Measurements from ENCODE around the gene CRTAC1.

The CRTAC1 gene

GRCh38 chr10:97904018-97904381 lies 126.4 kb downstream of the CRTAC1 start:
- H3K4me1 ChIP-seq (ENCODE audit: control extremely low read depth in 1 of 4, control insufficient read depth in 4 of 4, insufficient read depth in 4 of 4, low read length in 3 of 4) = peaks cover 0 to 7% (median 2%) of the 10 kb centered on the region in 4 experiments
- no peaks in the 10 kb centered on the region for H3K9me3 ChIP-seq (ENCODE audit: control extremely low read depth in 1 of 5, control insufficient read depth in 4 of 5, insufficient read depth in 2 of 5, low read depth in 1 of 5, low read length in 4 of 5)
- H3K36me3 ChIP-seq (ENCODE audit: control insufficient read depth in 4 of 4, insufficient read depth in 4 of 4, low read length in 3 of 4) = no peaks in the 10 kb centered on the region
- 100% methylated on average over 2 of the region's 5 CpGs for WGBS (ENCODE audit: insufficient coverage)
- no peak for DNase-seq
- no peak overlapping the region for H3K27ac ChIP-seq (ENCODE audit: insufficient read depth in 1 of 2, low read depth in 1 of 2, low read length in 2 of 2, poor library complexity in 1 of 2, severe bottlenecking in 2 of 2)
- ChIA-PET CTCF (interaction anchor here (1.0 to 4.6 kb wide), 3 partner anchors 10 to 16 kb away, joined by 4 to 28 read pairs (median 4); no protein-coding TSS in a partner anchor), POLR2A (no interaction called here)
- peaks cover 0 to 13% (median 7%) of the 10 kb centered on the region in 5 experiments for H3K27me3 ChIP-seq (replicated peaks in 2 of 5; ENCODE audit: control insufficient read depth in 4 of 5, insufficient read depth in 5 of 5, low read length in 4 of 5)
- no peak overlapping the region for H3K4me3 ChIP-seq (ENCODE audit: control insufficient read depth in 1 of 7, extremely low read depth in 1 of 7, insufficient read depth in 4 of 7, low read depth in 2 of 7, low read length in 6 of 7)

- CTCF ChIA-PET = interaction anchor here (0.8 to 4.6 kb wide), 5 partner anchors 8 to 138 kb away, joined by 3 to 28 read pairs (median 4); no protein-coding TSS in a partner anchor
Measured at GRCh38 chr10:97903128-97904017, 127.0 kb downstream of the CRTAC1 start.

GRCh38 chr10:97901381-97901780 lies 129.0 kb downstream of the CRTAC1 start:
- no peak overlapping the region for H3K4me3 ChIP-seq (ENCODE audit: control insufficient read depth in 1 of 7, extremely low read depth in 1 of 7, insufficient read depth in 4 of 7, low read depth in 2 of 7, low read length in 6 of 7)
- ChIA-PET POLR2A (no interaction called here), CTCF (interaction anchor here (4.6 kb wide), 1 partner anchor 13 kb away, joined by 28 read pairs; no protein-coding TSS in a partner anchor)
- DNase-seq = no peak
- 97% methylated on average over 9 of the region's 12 CpGs for WGBS (ENCODE audit: insufficient coverage)
- H3K4me1 ChIP-seq (ENCODE audit: control extremely low read depth in 1 of 4, control insufficient read depth in 4 of 4, insufficient read depth in 4 of 4, low read length in 3 of 4) = peaks cover 0 to 7% (median 2%) of the 10 kb centered on the region in 4 experiments
- H3K27ac ChIP-seq (ENCODE audit: insufficient read depth in 1 of 2, low read depth in 1 of 2, low read length in 2 of 2, poor library complexity in 1 of 2, severe bottlenecking in 2 of 2) = no peak overlapping the region
- no peaks in the 10 kb centered on the region for H3K36me3 ChIP-seq (ENCODE audit: control insufficient read depth in 4 of 4, insufficient read depth in 4 of 4, low read length in 3 of 4)
- H3K27me3 ChIP-seq (replicated peaks in 2 of 5; ENCODE audit: control insufficient read depth in 4 of 5, insufficient read depth in 5 of 5, low read length in 4 of 5) = peaks cover 0 to 8% (median 3%) of the 10 kb centered on the region in 5 experiments
- no peaks in the 10 kb centered on the region for H3K9me3 ChIP-seq (ENCODE audit: control extremely low read depth in 1 of 5, control insufficient read depth in 4 of 5, insufficient read depth in 2 of 5, low read depth in 1 of 5, low read length in 4 of 5)

More at GRCh38 chr10:97903128-97904017, 127.0 kb downstream of the CRTAC1 start:
- Histone ChIP-seq H3K4me3 (ENCODE audit: control insufficient read depth in 1 of 7, extremely low read depth in 1 of 7, insufficient read depth in 4 of 7, low read depth in 2 of 7, low read length in 6 of 7) (no peak overlapping the region), H3K4me1 (ENCODE audit: control extremely low read depth in 1 of 4, control insufficient read depth in 4 of 4, insufficient read depth in 4 of 4, low read length in 3 of 4) (peaks cover 0 to 7% (median 2%) of the 10 kb centered on the region in 4 experiments), H3K9me3 (ENCODE audit: control extremely low read depth in 1 of 5, control insufficient read depth in 4 of 5, insufficient read depth in 2 of 5, low read depth in 1 of 5, low read length in 4 of 5) (no peaks in the 10 kb centered on the region), H3K36me3 (ENCODE audit: control insufficient read depth in 4 of 4, insufficient read depth in 4 of 4, low read length in 3 of 4) (no peaks in the 10 kb centered on the region), H3K27ac (ENCODE audit: insufficient read depth in 1 of 2, low read depth in 1 of 2, low read length in 2 of 2, poor library complexity in 1 of 2, severe bottlenecking in 2 of 2) (no peak overlapping the region), H3K27me3 (replicated peaks in 2 of 5; ENCODE audit: control insufficient read depth in 4 of 5, insufficient read depth in 5 of 5, low read length in 4 of 5) (peaks cover 0 to 13% (median 6%) of the 10 kb centered on the region in 5 experiments)
- WGBS (ENCODE audit: insufficient coverage) = 96% methylated on average over 5 of the region's 9 CpGs
- POLR2A ChIA-PET = no interaction called here
- no peak for DNase-seq

GRCh38 chr10:97898429-97898828 lies 132.0 kb downstream of the CRTAC1 start:
- Histone ChIP-seq H3K27me3 (replicated peaks in 2 of 5; ENCODE audit: control insufficient read depth in 4 of 5, insufficient read depth in 5 of 5, low read length in 4 of 5) (peaks cover 0 to 18% (median 5%) of the 10 kb centered on the region in 5 experiments), H3K27ac (ENCODE audit: insufficient read depth in 1 of 2, low read depth in 1 of 2, low read length in 2 of 2, poor library complexity in 1 of 2, severe bottlenecking in 2 of 2) (no peak overlapping the region), H3K36me3 (ENCODE audit: control insufficient read depth in 4 of 4, insufficient read depth in 4 of 4, low read length in 3 of 4) (no peaks in the 10 kb centered on the region), H3K4me3 (ENCODE audit: control insufficient read depth in 1 of 7, extremely low read depth in 1 of 7, insufficient read depth in 4 of 7, low read depth in 2 of 7, low read length in 6 of 7) (no peak overlapping the region), H3K4me1 (ENCODE audit: control extremely low read depth in 1 of 4, control insufficient read depth in 4 of 4, insufficient read depth in 4 of 4, low read length in 3 of 4) (no peaks in the 10 kb centered on the region), H3K9me3 (ENCODE audit: control extremely low read depth in 1 of 5, control insufficient read depth in 4 of 5, insufficient read depth in 2 of 5, low read depth in 1 of 5, low read length in 4 of 5) (no peaks in the 10 kb centered on the region)
- POLR2A ChIA-PET = no interaction called here
- WGBS (ENCODE audit: insufficient coverage) = 29% methylated on average over 3 of the region's 4 CpGs
- CTCF ChIA-PET = interaction anchor here (0.6 to 1.9 kb wide), 3 partner anchors 8 to 143 kb away, joined by 3 to 11 read pairs (median 3); no protein-coding TSS in a partner anchor
- DNase-seq = peak in 2 of 3 donors; percentile 26 to 36

GRCh38 chr10:97896756-97897358 lies 133.6 kb downstream of the CRTAC1 start:
- WGBS (ENCODE audit: insufficient coverage) = 96% methylated on average over 12 of the region's 13 CpGs

GRCh38 chr10:97895915-97896314 lies 134.5 kb downstream of the CRTAC1 start:
- 75% methylated on average over 4 of the region's 9 CpGs for WGBS (ENCODE audit: insufficient coverage)
- Histone ChIP-seq H3K27ac (ENCODE audit: insufficient read depth in 1 of 2, low read depth in 1 of 2, low read length in 2 of 2, poor library complexity in 1 of 2, severe bottlenecking in 2 of 2) (no peak overlapping the region), H3K36me3 (ENCODE audit: control insufficient read depth in 4 of 4, insufficient read depth in 4 of 4, low read length in 3 of 4) (no peaks in the 10 kb centered on the region), H3K4me1 (ENCODE audit: control extremely low read depth in 1 of 4, control insufficient read depth in 4 of 4, insufficient read depth in 4 of 4, low read length in 3 of 4) (no peaks in the 10 kb centered on the region), H3K27me3 (replicated peaks in 2 of 5; ENCODE audit: control insufficient read depth in 4 of 5, insufficient read depth in 5 of 5, low read length in 4 of 5) (peaks cover 0 to 18% (median 7%) of the 10 kb centered on the region in 5 experiments), H3K4me3 (ENCODE audit: control insufficient read depth in 1 of 7, extremely low read depth in 1 of 7, insufficient read depth in 4 of 7, low read depth in 2 of 7, low read length in 6 of 7) (no peak overlapping the region), H3K9me3 (ENCODE audit: control extremely low read depth in 1 of 5, control insufficient read depth in 4 of 5, insufficient read depth in 2 of 5, low read depth in 1 of 5, low read length in 4 of 5) (no peaks in the 10 kb centered on the region)
- ChIA-PET CTCF (no interaction called here), POLR2A (no interaction called here)
- no peak for DNase-seq

More at GRCh38 chr10:97896756-97897358, 133.6 kb downstream of the CRTAC1 start:
- Histone ChIP-seq H3K27ac (ENCODE audit: insufficient read depth in 1 of 2, low read depth in 1 of 2, low read length in 2 of 2, poor library complexity in 1 of 2, severe bottlenecking in 2 of 2) (no peak overlapping the region), H3K4me3 (ENCODE audit: control insufficient read depth in 1 of 7, extremely low read depth in 1 of 7, insufficient read depth in 4 of 7, low read depth in 2 of 7, low read length in 6 of 7) (no peak overlapping the region), H3K27me3 (replicated peaks in 2 of 5; ENCODE audit: control insufficient read depth in 4 of 5, insufficient read depth in 5 of 5, low read length in 4 of 5) (peaks cover 0 to 18% (median 5%) of the 10 kb centered on the region in 5 experiments), H3K36me3 (ENCODE audit: control insufficient read depth in 4 of 4, insufficient read depth in 4 of 4, low read length in 3 of 4) (no peaks in the 10 kb centered on the region), H3K9me3 (ENCODE audit: control extremely low read depth in 1 of 5, control insufficient read depth in 4 of 5, insufficient read depth in 2 of 5, low read depth in 1 of 5, low read length in 4 of 5) (no peaks in the 10 kb centered on the region), H3K4me1 (ENCODE audit: control extremely low read depth in 1 of 4, control insufficient read depth in 4 of 4, insufficient read depth in 4 of 4, low read length in 3 of 4) (no peaks in the 10 kb centered on the region)
- POLR2A ChIA-PET = no interaction called here
- CTCF ChIA-PET = interaction anchor here (1.9 kb wide), 1 partner anchor 18 kb away, joined by 11 read pairs; no protein-coding TSS in a partner anchor
- no peak for DNase-seq
